H9 (cell line): ENCODE data around the gene LYZL6. TPM values are rescaled to one million over a fixed set of nuclear protein-coding genes. Genes with fewer than 3 reads are reported as not detected.

Experiments used
- DNase-seq: peaks from one replicate; pipeline ENCODE4 v3.0.0-alpha.2; 2017
- H2AFZ ChIP-seq: one replicate; pipeline ENCODE4 v1.6.1; 2013; ENCODE audit warnings: mild to moderate bottlenecking, low read length, control low read depth, moderate library complexity
- H2AK5ac ChIP-seq: 2 replicates; pipeline ENCODE4 v1.6.1; 2013; ENCODE audit warnings: low read length, control low read depth, mixed read lengths; ENCODE audit not compliant: insufficient read length
- H2BK120ac ChIP-seq: one replicate; pipeline ENCODE4 v1.6.1; 2013; ENCODE audit warnings: low read depth, mild to moderate bottlenecking, low read length, control low read depth, inconsistent platforms; ENCODE audit not compliant: poor library complexity, severe bottlenecking
- H2BK12ac ChIP-seq: 2 replicates; pipeline ENCODE4 v1.6.1; 2013; ENCODE audit warnings: low read length, control low read depth, mixed read lengths, low read depth; ENCODE audit not compliant: insufficient read length
- H2BK15ac ChIP-seq: 2 replicates; pipeline ENCODE4 v1.6.1; 2013; ENCODE audit warnings: low read depth, low read length, control low read depth
- H2BK20ac ChIP-seq: one replicate; pipeline ENCODE4 v1.6.1; 2013; ENCODE audit warnings: low read depth, mild to moderate bottlenecking, low read length, control low read depth, inconsistent platforms; ENCODE audit not compliant: poor library complexity, severe bottlenecking
- H2BK5ac ChIP-seq: 2 replicates; pipeline ENCODE4 v1.6.1; 2013; ENCODE audit warnings: low read length, control low read depth, mixed read lengths; ENCODE audit not compliant: insufficient read length
- H3K14ac ChIP-seq: 2 replicates; pipeline ENCODE4 v1.6.1; 2013; ENCODE audit warnings: low read length, control low read depth; ENCODE audit not compliant: insufficient read depth
- H3K18ac ChIP-seq: 2 replicates; pipeline ENCODE4 v1.6.1; 2013; ENCODE audit warnings: low read depth, mild to moderate bottlenecking, mixed read lengths, low read length, control low read depth; ENCODE audit not compliant: insufficient read length
- H3K23ac ChIP-seq: 2 replicates; pipeline ENCODE4 v1.6.1; 2013; ENCODE audit warnings: low read length, control low read depth, mixed read lengths, low read depth; ENCODE audit not compliant: insufficient read length
- H3K23me2 ChIP-seq: 2 replicates; pipeline ENCODE4 v1.6.1; 2013; ENCODE audit warnings: low read depth, mild to moderate bottlenecking, mixed read lengths, low read length, control low read depth; ENCODE audit not compliant: insufficient read length, poor library complexity, severe bottlenecking
- H3K27ac ChIP-seq: 2 replicates; pipeline ENCODE4 v1.5.1; 2013; ENCODE audit warnings: low read length, control low read depth, mixed read lengths, low read depth; ENCODE audit not compliant: insufficient read length
- H3K27me3 ChIP-seq: 2 replicates; pipeline ENCODE4 v1.6.1; 2013; ENCODE audit warnings: low read length, control low read depth, inconsistent platforms; ENCODE audit not compliant: insufficient read depth
- H3K4ac ChIP-seq: 2 replicates; pipeline ENCODE4 v1.6.1; 2013; ENCODE audit warnings: low read depth, mild to moderate bottlenecking, control low read depth, inconsistent platforms, low read length, moderate library complexity
- H3K4me1 ChIP-seq: 2 replicates; pipeline ENCODE4 v1.6.1; 2013; ENCODE audit warnings: low read length, control low read depth, inconsistent platforms; ENCODE audit not compliant: insufficient read depth
- H3K4me2 ChIP-seq: 2 replicates; pipeline ENCODE4 v1.6.1; 2013; ENCODE audit warnings: low read length, control low read depth, mixed read lengths; ENCODE audit not compliant: insufficient read length, insufficient read depth
- H3K56ac ChIP-seq: 2 replicates; pipeline ENCODE4 v1.6.1; 2013; ENCODE audit warnings: low read depth, mild to moderate bottlenecking, mixed read lengths, low read length, control low read depth; ENCODE audit not compliant: insufficient read length
- H3K79me1 ChIP-seq: 2 replicates; pipeline ENCODE4 v1.6.1; 2013; ENCODE audit warnings: low read depth, mild to moderate bottlenecking, moderate library complexity, low read length, control low read depth, inconsistent platforms; ENCODE audit not compliant: insufficient read depth, poor library complexity, severe bottlenecking
- H3K79me2 ChIP-seq: 2 replicates; pipeline ENCODE4 v1.6.1; 2013; ENCODE audit warnings: low read length, control low read depth, inconsistent platforms; ENCODE audit not compliant: insufficient read depth
- H3K9ac ChIP-seq: 2 replicates; pipeline ENCODE4 v1.6.1; 2013; ENCODE audit warnings: low read length, control low read depth, mixed read lengths; ENCODE audit not compliant: insufficient read length; ENCODE audit errors: extremely low read depth
- H3K9me3 ChIP-seq: one replicate; pipeline ENCODE4 v1.6.1; 2013; ENCODE audit warnings: low read depth, low read length, inconsistent platforms; ENCODE audit not compliant: control insufficient read depth
- H3T11ph ChIP-seq: one replicate; pipeline ENCODE4 v1.6.1; 2013; ENCODE audit warnings: mild to moderate bottlenecking, low read length, control low read depth, inconsistent platforms
- H4K20me1 ChIP-seq: one replicate; pipeline ENCODE4 v1.6.1; 2013; ENCODE audit not compliant: control insufficient read depth, insufficient read length, insufficient read depth
- H4K5ac ChIP-seq: 2 replicates; pipeline ENCODE4 v1.6.1; 2013; ENCODE audit warnings: low read depth, mild to moderate bottlenecking, mixed read lengths, low read length, control low read depth; ENCODE audit not compliant: insufficient read length
- H4K8ac ChIP-seq: replicated peaks from 2 replicates; pipeline ENCODE4 v1.6.1; 2013; ENCODE audit warnings: low read length, control low read depth, mixed read lengths, low read depth; ENCODE audit not compliant: insufficient read length
- H4K91ac ChIP-seq: 2 replicates; pipeline ENCODE4 v1.6.1; 2013; ENCODE audit warnings: low read depth, mild to moderate bottlenecking, moderate library complexity, mixed read lengths, low read length, control low read depth; ENCODE audit not compliant: insufficient read length
- H3K27ac Mint-ChIP-seq, 3 experiments: 2 replicates in 2 of 3; 3 replicates in 1 of 3; pipeline ENCODE4 v1.8.0; 2020 to 2021; ENCODE audit warnings: mixed read lengths in 3 of 3, mild to moderate bottlenecking in 1 of 3, moderate library complexity in 1 of 3
- H3K27me3 Mint-ChIP-seq: 2 replicates; pipeline ENCODE4 v1.8.0; 2021; ENCODE audit warnings: low read depth, mild to moderate bottlenecking, moderate library complexity, mixed read lengths
- H3K36me3 Mint-ChIP-seq, 3 experiments: 2 replicates in 2 of 3; 3 replicates in 1 of 3; pipeline ENCODE4 v1.8.0; 2020 to 2021; ENCODE audit warnings: low read depth in 3 of 3, mixed read lengths in 3 of 3; ENCODE audit not compliant: insufficient read depth in 1 of 3
- H3K4me1 Mint-ChIP-seq, 2 experiments: 2 replicates each; pipeline ENCODE4 v1.8.0; 2020; ENCODE audit warnings: mixed read lengths in 2 of 2
- H3K4me3 Mint-ChIP-seq, 2 experiments: 2 replicates in 1 of 2; 3 replicates in 1 of 2; pipeline ENCODE4 v1.8.0; 2020 to 2021; ENCODE audit warnings: mild to moderate bottlenecking in 2 of 2, mixed read lengths in 2 of 2, moderate library complexity in 1 of 2
- H3K9me3 Mint-ChIP-seq, 2 experiments: 2 replicates in 1 of 2; 3 replicates in 1 of 2; pipeline ENCODE4 v1.8.0; 2020; ENCODE audit warnings: mild to moderate bottlenecking in 2 of 2, mixed read lengths in 2 of 2, moderate library complexity in 1 of 2
- WGBS: extraction: QIAGEN DNeasy Blood & Tissue Kit; methylation state at CpG from one replicate; pipeline ENCODE4 v1.1.7; 2013; ENCODE audit warnings: missing lambda C conversion rate, low lambda C conversion rate, mixed read lengths; ENCODE audit not compliant: insufficient read length; ENCODE audit errors: extremely low coverage; 5-methylcytosine and 5-hydroxymethylcytosine counted together
- total RNA-seq: library from RNA; stranded (reverse); gene quantifications from 2 replicates; pipeline ENCODE4 v1.2.1, GENCODE V29; 2021
- TF ChIP-seq, protein P1 (sequence below): fragments of 200-600 bp; sonication (generic); conservative IDR thresholded peaks from 3 replicates; pipeline ENCODE4 v1.8.0; 2021; ENCODE audit warnings: antibody characterized with exemption, mild to moderate bottlenecking

LYZL6 gene
- total RNA-seq, 1 experiment from 2014 or later = not detected

DNA sequence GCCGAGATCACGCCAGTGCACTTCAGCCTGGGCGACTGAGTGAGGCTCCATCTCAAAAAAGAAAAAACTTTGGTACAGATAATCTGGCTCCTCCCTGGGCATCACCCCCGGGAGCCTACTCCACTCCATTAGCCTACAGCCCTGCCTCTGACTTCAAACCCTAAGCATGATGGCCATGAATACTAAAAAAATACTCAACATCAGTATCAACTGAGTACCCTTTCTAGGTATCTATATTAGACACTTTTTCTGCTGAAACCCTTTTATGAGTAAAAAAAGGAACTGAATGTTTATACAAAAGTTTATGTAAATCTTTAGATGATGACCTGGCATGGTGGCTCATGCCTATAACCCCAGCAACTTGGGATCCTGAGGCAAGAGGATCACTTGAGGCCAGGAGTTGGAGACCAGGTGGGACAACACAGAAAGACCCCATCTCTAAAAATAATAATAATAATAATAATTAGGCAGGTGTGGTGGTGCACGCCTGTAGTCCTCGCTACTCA, 19.9 kb downstream of the LYZL6 start:
- TF ChIP-seq, protein P1, sequence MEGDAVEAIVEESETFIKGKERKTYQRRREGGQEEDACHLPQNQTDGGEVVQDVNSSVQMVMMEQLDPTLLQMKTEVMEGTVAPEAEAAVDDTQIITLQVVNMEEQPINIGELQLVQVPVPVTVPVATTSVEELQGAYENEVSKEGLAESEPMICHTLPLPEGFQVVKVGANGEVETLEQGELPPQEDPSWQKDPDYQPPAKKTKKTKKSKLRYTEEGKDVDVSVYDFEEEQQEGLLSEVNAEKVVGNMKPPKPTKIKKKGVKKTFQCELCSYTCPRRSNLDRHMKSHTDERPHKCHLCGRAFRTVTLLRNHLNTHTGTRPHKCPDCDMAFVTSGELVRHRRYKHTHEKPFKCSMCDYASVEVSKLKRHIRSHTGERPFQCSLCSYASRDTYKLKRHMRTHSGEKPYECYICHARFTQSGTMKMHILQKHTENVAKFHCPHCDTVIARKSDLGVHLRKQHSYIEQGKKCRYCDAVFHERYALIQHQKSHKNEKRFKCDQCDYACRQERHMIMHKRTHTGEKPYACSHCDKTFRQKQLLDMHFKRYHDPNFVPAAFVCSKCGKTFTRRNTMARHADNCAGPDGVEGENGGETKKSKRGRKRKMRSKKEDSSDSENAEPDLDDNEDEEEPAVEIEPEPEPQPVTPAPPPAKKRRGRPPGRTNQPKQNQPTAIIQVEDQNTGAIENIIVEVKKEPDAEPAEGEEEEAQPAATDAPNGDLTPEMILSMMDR = no peak
- no peak overlapping the region for H2BK15ac ChIP-seq
- no peaks in the 10 kb centered on the region for H3K79me2 ChIP-seq
- no peak overlapping the region for H2BK20ac ChIP-seq
- Mint-ChIP-seq H3K9me3 (no peaks in the 10 kb centered on the region), H3K4me3 (no peak overlapping the region), H3K27me3 (no peaks in the 10 kb centered on the region; the same call in 1 of the 2 replicates), H3K36me3 (peaks cover 0 to 30% (median 20%) of the 10 kb centered on the region in 3 experiments; a peak in 5 of 7 replicates), H3K4me1 (peaks cover 4 to 6% of the 10 kb centered on the region in 2 experiments), H3K27ac (no peak overlapping the region)
- H2AFZ ChIP-seq = no peak overlapping the region
- no peaks in the 10 kb centered on the region for H3K9me3 ChIP-seq
- DNase-seq = no peak
- H4K91ac ChIP-seq = no peak overlapping the region
- no peak overlapping the region for H3K27ac ChIP-seq
- no peaks in the 10 kb centered on the region for H3K4me1 ChIP-seq
- no peak overlapping the region for H2BK120ac ChIP-seq
- H3K23ac ChIP-seq = no peak overlapping the region
- WGBS = no CpG with 5 or more reads among the region's 6 CpGs
- no peak overlapping the region for H2BK5ac ChIP-seq
- no peak overlapping the region for H3K18ac ChIP-seq
- no peak overlapping the region for H3K9ac ChIP-seq
- no peak overlapping the region for H4K8ac ChIP-seq
- H2BK12ac ChIP-seq = no peak overlapping the region
- H3K23me2 ChIP-seq = no peaks in the 10 kb centered on the region
- H4K20me1 ChIP-seq = no peaks in the 10 kb centered on the region
- no peak overlapping the region for H3K56ac ChIP-seq
- no peaks in the 10 kb centered on the region for H3K79me1 ChIP-seq
- no peak overlapping the region for H3K4me2 ChIP-seq
- H3K27me3 ChIP-seq = no peaks in the 10 kb centered on the region
- no peak overlapping the region for H3K14ac ChIP-seq
- no peak overlapping the region for H2AK5ac ChIP-seq
- H3K4ac ChIP-seq = no peak overlapping the region
- H4K5ac ChIP-seq = no peak overlapping the region
- H3T11ph ChIP-seq = no peak overlapping the region
